Smooth muscle cell (in vitro differentiated cells): ENCODE results near the gene CDK6. TPM values are rescaled to one million over a fixed set of nuclear protein-coding genes. Genes with fewer than 3 reads are reported as not detected.

Experiments
- DNase-seq: peaks from one replicate; lab custom pipeline; 2025; ENCODE audit not compliant: unreplicated experiment; lab: John Stamatoyannopoulos, UW
- H2AFZ ChIP-seq: fragments of 200-600 bp; sonication (generic); 2 replicates; pipeline ENCODE4 v1.6.0; 2016; ENCODE audit warnings: antibody characterized with exemption, low read depth, mild to moderate bottlenecking
- H3F3A ChIP-seq: fragments of 200-600 bp; sonication (generic); 2 replicates; pipeline ENCODE4 v1.6.0; 2017; ENCODE audit warnings: antibody characterized with exemption, low read depth
- H3K27ac ChIP-seq: fragments of 200-600 bp; sonication (generic); 2 replicates; pipeline ENCODE4 v1.5.1; 2016; ENCODE audit warnings: low read depth, mild to moderate bottlenecking
- H3K27me3 ChIP-seq: fragments of 200-600 bp; sonication (generic); 2 replicates; pipeline ENCODE4 v1.6.1; 2016; ENCODE audit warnings: low read depth, mild to moderate bottlenecking
- H3K36me3 ChIP-seq: fragments of 200-600 bp; sonication (generic); 2 replicates; pipeline ENCODE4 v1.5.1; 2016; ENCODE audit warnings: low read depth
- H3K4me1 ChIP-seq: fragments of 200-600 bp; sonication (generic); 2 replicates; pipeline ENCODE4 v1.5.1; 2016; ENCODE audit warnings: low read depth
- H3K4me2 ChIP-seq: fragments of 200-600 bp; sonication (generic); 2 replicates; pipeline ENCODE4 v1.6.0; 2016; ENCODE audit warnings: mild to moderate bottlenecking
- H3K4me3 ChIP-seq: fragments of 200-600 bp; sonication (generic); 2 replicates; pipeline ENCODE4 v1.5.1; 2016; ENCODE audit warnings: mild to moderate bottlenecking
- H3K79me2 ChIP-seq: fragments of 200-600 bp; sonication (generic); 2 replicates; pipeline ENCODE4 v1.6.0; 2016; ENCODE audit warnings: low read depth, mild to moderate bottlenecking
- H3K9ac ChIP-seq: fragments of 200-600 bp; sonication (generic); 2 replicates; pipeline ENCODE4 v1.6.0; 2016; ENCODE audit warnings: low read depth
- H3K9me3 ChIP-seq: fragments of 200-600 bp; sonication (generic); replicated peaks from 2 replicates; pipeline ENCODE4 v1.5.1; 2016; ENCODE audit warnings: low read depth
- H4K20me1 ChIP-seq: fragments of 200-600 bp; sonication (generic); 2 replicates; pipeline ENCODE4 v1.6.0; 2016; ENCODE audit warnings: low read depth
- CTCF ChIP-seq: fragments of 200-600 bp; sonication (generic); IDR thresholded peaks from 2 replicates; pipeline ENCODE4 v1.5.1; 2017; ENCODE audit warnings: borderline replicate concordance, mild to moderate bottlenecking, antibody characterized with exemption; ENCODE audit not compliant: insufficient read depth, poor library complexity, severe bottlenecking
- WGBS: methylation state at CpG from one replicate; pipeline ENCODE4 v1.1.7; 2016; ENCODE audit warnings: low lambda C conversion rate; 5-methylcytosine and 5-hydroxymethylcytosine counted together
- polyA plus RNA-seq: library from polyadenylated mRNA; unstranded; fragments of >200 nt; fragmentation: Nextera tagmentation; extraction: Ambion mirVana; gene quantifications from 2 replicates; pipeline ENCODE4 v1.2.1, GENCODE V29; 2016
- total RNA-seq: library from RNA; depleted of rRNA; stranded (reverse); fragments of >200 nt; gene quantifications from 2 replicates; pipeline ENCODE4 v1.2.3, GENCODE V29; 2014

Gene CDK6
- total and polyA plus RNA-seq, 2 experiments from 2014 or later = 34.2 to 99.2 TPM

- DNase-seq = no peak
- H3K36me3 ChIP-seq = peaks cover 19% of the 10 kb centered on the region
- H3K4me3 ChIP-seq = no peak overlapping the region
- H3K79me2 ChIP-seq = peaks cover 85% of the 10 kb centered on the region
- H2AFZ ChIP-seq = no peak overlapping the region
- no peaks in the 10 kb centered on the region for H3K4me1 ChIP-seq
- H4K20me1 ChIP-seq = peaks cover 93% of the 10 kb centered on the region
- no peaks in the 10 kb centered on the region for H3K9me3 ChIP-seq
- no peak for TF ChIP-seq CTCF
- 100% methylated on average over 1 of the region's 1 CpG for WGBS
- H3F3A ChIP-seq = no peaks in the 10 kb centered on the region
- no peak overlapping the region for H3K27ac ChIP-seq
- H3K4me2 ChIP-seq = no peak overlapping the region
- no peak overlapping the region for H3K9ac ChIP-seq
- H3K27me3 ChIP-seq = no peaks in the 10 kb centered on the region
These were observed 253.4 kb downstream of the CDK6 start for GRCh38 chr7:92582948-92583347.

- Histone ChIP-seq H3K4me1 (no peaks in the 10 kb centered on the region), H3K9ac (no peak overlapping the region), H3K27me3 (no peaks in the 10 kb centered on the region), H3K4me3 (no peak overlapping the region), H3K27ac (no peak overlapping the region), H4K20me1 (peaks cover 28% of the 10 kb centered on the region), H2AFZ (no peak overlapping the region), H3K36me3 (peaks cover 46% of the 10 kb centered on the region), H3K79me2 (peaks cover 19% of the 10 kb centered on the region), H3F3A (no peaks in the 10 kb centered on the region), H3K9me3 (no peaks in the 10 kb centered on the region), H3K4me2 (no peak overlapping the region)
- no peak for TF ChIP-seq CTCF
- 95% methylated on average over 3 of the region's 3 CpGs for WGBS
- no peak for DNase-seq
These were observed 260.1 kb downstream of the CDK6 start for GRCh38 chr7:92576296-92576695.

- H3K4me1 ChIP-seq = no peaks in the 10 kb centered on the region
- H2AFZ ChIP-seq = no peak overlapping the region
- no peak overlapping the region for H3K4me3 ChIP-seq
- H3K27me3 ChIP-seq = no peaks in the 10 kb centered on the region
- peaks cover 10% of the 10 kb centered on the region for H3K79me2 ChIP-seq
- no peak overlapping the region for H3K9ac ChIP-seq
- no peak for DNase-seq
- TF ChIP-seq CTCF = no peak
- H3K36me3 ChIP-seq = peaks cover 8% of the 10 kb centered on the region
- H3K4me2 ChIP-seq = no peak overlapping the region
- no peaks in the 10 kb centered on the region for H4K20me1 ChIP-seq
- H3K9me3 ChIP-seq = no peaks in the 10 kb centered on the region
- 96% methylated on average over 4 of the region's 4 CpGs for WGBS
- no peaks in the 10 kb centered on the region for H3F3A ChIP-seq
- H3K27ac ChIP-seq = no peak overlapping the region
These were observed 267.2 kb downstream of the CDK6 start for GRCh38 chr7:92569137-92569536.

GRCh38 chr7:92567460-92567859 lies 268.9 kb downstream of the CDK6 start:
- Histone ChIP-seq H3K4me2 (no peak overlapping the region), H3K36me3 (peaks cover 16% of the 10 kb centered on the region), H3K4me3 (no peak overlapping the region), H3K9me3 (no peaks in the 10 kb centered on the region), H3K4me1 (no peaks in the 10 kb centered on the region), H3K27ac (no peak overlapping the region), H3K27me3 (no peaks in the 10 kb centered on the region), H3K79me2 (peaks cover 10% of the 10 kb centered on the region), H2AFZ (no peak overlapping the region), H4K20me1 (no peaks in the 10 kb centered on the region), H3K9ac (no peak overlapping the region), H3F3A (no peaks in the 10 kb centered on the region)
- DNase-seq = no peak
- TF ChIP-seq CTCF = no peak
- WGBS = 95% methylated on average over 6 of the region's 6 CpGs
